Activated T-helper 2 cell treated with anti-CD3 and anti-CD28 coated beads, Interferon-gamma antibody, Interleukin-2, Interleukin-4, amounts not matched to agents 10 μg/mL and 5 μg/mL and 100 μg/mL, durations not matched to agents 14 hours and 24 hours and 36 hours (primary cell): Measurements from ENCODE around the gene TNPO3. TPM values are rescaled to one million over a fixed set of nuclear protein-coding genes. Genes with fewer than 3 reads are reported as not detected.
"Not testable (repeated sequence)": the region's sequence is repeated elsewhere in the genome, so short reads cannot be mapped to it uniquely, and the experiment has no call there.

Experiments
- DNase-seq: peaks from one replicate; pipeline ENCODE4 v3.0.0; 2021; ENCODE audit warnings: low spot score
- H3K27ac Mint-ChIP-seq: one replicate; pipeline ENCODE4 v1.8.0; 2021; ENCODE audit warnings: mixed read lengths
- H3K27me3 Mint-ChIP-seq: one replicate; pipeline ENCODE4 v1.8.0; 2021; ENCODE audit warnings: low read depth, mixed read lengths
- H3K36me3 Mint-ChIP-seq: one replicate; pipeline ENCODE4 v1.8.0; 2021; ENCODE audit warnings: low read depth, mixed read lengths
- H3K4me1 Mint-ChIP-seq: one replicate; pipeline ENCODE4 v1.8.0; 2021; ENCODE audit warnings: low read depth, mixed read lengths
- H3K4me3 Mint-ChIP-seq: one replicate; pipeline ENCODE4 v1.8.0; 2021; ENCODE audit warnings: low read depth, mild to moderate bottlenecking, moderate library complexity, mixed read lengths
- H3K9me3 Mint-ChIP-seq: one replicate; pipeline ENCODE4 v1.8.0; 2021; ENCODE audit warnings: mixed read lengths
- intact Hi-C: fragments of 100-400 bp; cut with micrococcal nuclease; formaldehyde crosslinking; loops from one replicate; pipeline ENCODE4 v1.15.1; 2023
- total RNA-seq: library from RNA; stranded (reverse); gene quantifications from 2 replicates; pipeline ENCODE4 v1.2.3, GENCODE V29; 2022

Gene TNPO3
- total RNA-seq, 1 donor from 2014 or later = 53.7 TPM

DNA sequence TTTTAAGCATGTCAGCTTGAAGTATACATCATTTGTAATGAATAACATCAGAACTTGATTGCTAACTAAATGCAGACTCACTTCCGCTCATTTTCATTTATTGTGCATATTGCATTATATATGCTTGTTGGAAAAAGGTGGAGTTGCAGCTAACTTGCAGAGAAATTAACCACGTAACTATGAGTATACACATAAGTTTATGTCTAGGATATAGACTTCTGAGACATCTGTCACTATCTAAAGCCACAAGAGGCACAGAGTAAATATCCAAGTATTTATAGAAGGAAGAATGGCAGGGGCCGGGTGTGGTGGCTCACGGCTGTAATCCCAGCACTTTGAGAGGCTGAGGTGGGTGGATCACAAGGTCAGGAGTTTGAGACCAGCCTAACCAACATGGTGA, 47.3 kb downstream of the TNPO3 start:
- no peak for DNase-seq
- intact Hi-C loops = loop anchor here (5.0 kb wide), 1 partner anchor 80 kb away; no protein-coding TSS in a partner anchor
- peaks cover 26% of the 10 kb centered on the region for H3K4me1 Mint-ChIP-seq
- H3K9me3 Mint-ChIP-seq = no peaks in the 10 kb centered on the region
- H3K36me3 Mint-ChIP-seq = peaks cover 68% of the 10 kb centered on the region
- H3K4me3 Mint-ChIP-seq = no peak overlapping the region
- H3K27ac Mint-ChIP-seq = no peak overlapping the region
- H3K27me3 Mint-ChIP-seq = no peaks in the 10 kb centered on the region

- no peaks in the 10 kb centered on the region for H3K9me3 Mint-ChIP-seq
- peaks cover 26% of the 10 kb centered on the region for H3K4me1 Mint-ChIP-seq
- H3K36me3 Mint-ChIP-seq = peaks cover 75% of the 10 kb centered on the region
- H3K4me3 Mint-ChIP-seq = no peak overlapping the region
- H3K27me3 Mint-ChIP-seq = no peaks in the 10 kb centered on the region
- intact Hi-C loops = loop anchor here (5.0 kb wide), 1 partner anchor 80 kb away; no protein-coding TSS in a partner anchor
- DNase-seq = no peak
- H3K27ac Mint-ChIP-seq = no peak overlapping the region
Observed at GRCh38 chr7:129006636-129007414, 48.1 kb downstream of the TNPO3 start.

GRCh38 chr7:129005186-129005585, 49.7 kb downstream of the TNPO3 start:
- H3K4me3 Mint-ChIP-seq = no peak overlapping the region
- DNase-seq = no peak
- H3K4me1 Mint-ChIP-seq = peaks cover 20% of the 10 kb centered on the region
- no peaks in the 10 kb centered on the region for H3K9me3 Mint-ChIP-seq
- H3K36me3 Mint-ChIP-seq = peaks cover 76% of the 10 kb centered on the region
- H3K27me3 Mint-ChIP-seq = no peaks in the 10 kb centered on the region
- no peak overlapping the region for H3K27ac Mint-ChIP-seq
- intact Hi-C loops = loop anchor here (5.0 kb wide), 1 partner anchor 82 kb away; no protein-coding TSS in a partner anchor

- intact Hi-C loops = no loop called here
- Mint-ChIP-seq H3K4me3 (no peak overlapping the region), H3K4me1 (no peaks in the 10 kb centered on the region), H3K9me3 (no peaks in the 10 kb centered on the region), H3K27me3 (no peaks in the 10 kb centered on the region), H3K27ac (no peak overlapping the region), H3K36me3 (peaks cover 52% of the 10 kb centered on the region)
- no peak for DNase-seq
Observed at GRCh38 chr7:128997181-128997580, 57.7 kb downstream of the TNPO3 start.

- H3K4me3 Mint-ChIP-seq, H3K9me3 Mint-ChIP-seq, H3K4me1 Mint-ChIP-seq, H3K27ac Mint-ChIP-seq, DNase-seq, intact Hi-C loops, H3K27me3 Mint-ChIP-seq: not testable (repeated sequence)
- peaks cover 50% of the 10 kb centered on the region for H3K36me3 Mint-ChIP-seq
Observed at GRCh38 chr7:128994560-128994959, 60.4 kb downstream of the TNPO3 start.

- peaks cover 53% of the 10 kb centered on the region for H3K36me3 Mint-ChIP-seq
- H3K4me1 Mint-ChIP-seq = no peaks in the 10 kb centered on the region
- no peak overlapping the region for H3K27ac Mint-ChIP-seq
- no peak for DNase-seq
- H3K27me3 Mint-ChIP-seq = no peaks in the 10 kb centered on the region
- no peak overlapping the region for H3K4me3 Mint-ChIP-seq
- intact Hi-C loops = no loop called here
- no peaks in the 10 kb centered on the region for H3K9me3 Mint-ChIP-seq
Observed at GRCh38 chr7:128993419-128993818, 61.5 kb downstream of the TNPO3 start.

- Mint-ChIP-seq H3K4me1 (no peaks in the 10 kb centered on the region), H3K27me3 (no peaks in the 10 kb centered on the region), H3K36me3 (peaks cover 57% of the 10 kb centered on the region), H3K4me3 (no peak overlapping the region), H3K27ac (no peak overlapping the region), H3K9me3 (no peaks in the 10 kb centered on the region)
- DNase-seq = no peak
- intact Hi-C loops = no loop called here
Observed at GRCh38 chr7:128989961-128990360, 65.0 kb downstream of the TNPO3 start.

DNA sequence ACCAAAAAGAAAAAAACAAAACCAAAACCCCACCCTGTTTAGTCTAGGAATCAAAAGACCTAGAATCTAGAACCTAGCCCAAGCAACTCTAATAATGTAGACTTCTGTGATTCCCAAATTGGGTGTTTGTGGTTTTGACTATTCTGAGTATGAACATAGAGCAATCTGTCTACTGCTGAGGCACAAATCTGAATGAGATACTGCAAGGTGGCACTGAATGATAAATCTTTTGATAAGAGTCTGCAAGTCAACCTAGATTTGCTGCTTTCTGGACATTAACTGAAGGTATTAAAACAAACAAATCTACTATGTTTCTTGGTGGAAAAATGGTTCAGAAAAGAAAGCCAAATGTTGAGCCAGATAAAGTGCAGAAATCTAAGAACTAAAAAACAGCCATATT, 66.5 kb downstream of the TNPO3 start:
- intact Hi-C loops = no loop called here
- peaks cover 61% of the 10 kb centered on the region for H3K36me3 Mint-ChIP-seq
- H3K9me3 Mint-ChIP-seq = no peaks in the 10 kb centered on the region
- no peaks in the 10 kb centered on the region for H3K27me3 Mint-ChIP-seq
- no peak for DNase-seq
- H3K4me1 Mint-ChIP-seq = no peaks in the 10 kb centered on the region
- H3K27ac Mint-ChIP-seq = no peak overlapping the region
- H3K4me3 Mint-ChIP-seq = no peak overlapping the region

DNA sequence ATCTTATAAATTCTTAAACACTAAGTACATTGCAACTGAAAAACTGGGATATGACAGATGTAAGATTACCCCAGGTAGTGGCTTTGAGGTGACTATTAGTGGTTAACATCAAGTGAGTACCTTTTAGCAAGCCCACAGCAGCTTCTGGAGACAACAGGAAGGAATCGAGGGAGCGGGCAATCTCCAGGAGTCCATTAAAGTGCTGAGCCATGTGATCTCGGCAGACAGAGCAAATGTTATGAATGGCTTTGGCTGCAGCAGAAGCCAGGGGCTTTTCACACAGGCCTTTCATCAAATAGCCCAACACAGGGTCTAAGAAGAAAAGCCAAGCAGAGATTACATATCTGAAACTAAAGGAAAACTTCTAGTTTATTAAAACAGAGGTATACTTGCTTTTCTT, 68.3 kb downstream of the TNPO3 start:
- Mint-ChIP-seq H3K4me3 (no peak overlapping the region), H3K36me3 (peaks cover 68% of the 10 kb centered on the region), H3K4me1 (no peaks in the 10 kb centered on the region), H3K27ac (no peak overlapping the region), H3K9me3 (no peaks in the 10 kb centered on the region), H3K27me3 (no peaks in the 10 kb centered on the region)
- DNase-seq = no peak
- intact Hi-C loops = no loop called here

GRCh38 chr7:128985660-128986059, 69.3 kb downstream of the TNPO3 start:
- intact Hi-C loops = no loop called here
- H3K36me3 Mint-ChIP-seq = peaks cover 66% of the 10 kb centered on the region
- no peaks in the 10 kb centered on the region for H3K4me1 Mint-ChIP-seq
- DNase-seq = no peak
- H3K27me3 Mint-ChIP-seq = no peaks in the 10 kb centered on the region
- no peak overlapping the region for H3K4me3 Mint-ChIP-seq
- no peak overlapping the region for H3K27ac Mint-ChIP-seq
- no peaks in the 10 kb centered on the region for H3K9me3 Mint-ChIP-seq

GRCh38 chr7:128982105-128982504, 72.8 kb downstream of the TNPO3 start:
- Mint-ChIP-seq H3K27ac (no peak overlapping the region), H3K4me1 (no peaks in the 10 kb centered on the region), H3K9me3 (no peaks in the 10 kb centered on the region), H3K27me3 (no peaks in the 10 kb centered on the region), H3K4me3 (no peak overlapping the region), H3K36me3 (peaks cover 76% of the 10 kb centered on the region)
- no peak for DNase-seq
- intact Hi-C loops = no loop called here

DNA sequence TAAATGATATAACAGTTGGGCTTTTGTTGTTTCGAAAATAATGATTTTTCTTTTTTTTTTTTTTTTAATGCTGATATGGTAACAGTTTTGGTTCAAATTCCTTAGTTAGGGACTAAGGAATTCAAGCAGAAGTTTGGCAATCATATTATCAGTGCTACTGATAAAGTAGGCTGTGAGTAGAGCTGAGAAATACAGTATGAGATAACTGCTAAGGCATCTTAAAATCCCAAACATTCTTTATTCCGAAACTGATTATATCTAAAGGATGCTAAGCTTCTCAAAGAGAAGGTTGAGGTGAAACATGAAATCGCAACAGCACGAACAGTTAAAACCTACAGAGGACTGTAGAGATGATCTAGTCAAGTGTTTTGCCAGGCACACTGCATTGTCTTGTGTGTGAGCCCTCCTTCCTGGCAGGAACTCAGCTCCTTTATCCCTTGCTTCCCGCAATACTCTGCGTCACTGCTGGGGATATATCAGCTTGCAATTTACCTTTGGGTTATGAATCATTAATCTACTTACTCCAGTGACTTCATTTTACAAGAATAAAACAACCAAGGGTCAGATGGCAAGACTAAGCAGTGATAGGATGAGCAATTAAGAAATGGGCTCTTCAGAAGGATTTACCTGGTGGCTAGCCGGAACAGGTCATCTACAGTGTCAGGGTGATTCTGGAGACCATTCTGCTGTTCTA, 80.5 kb downstream of the TNPO3 start:
- intact Hi-C loops = no loop called here
- DNase-seq = no peak
- no peak overlapping the region for H3K4me3 Mint-ChIP-seq
- H3K27ac Mint-ChIP-seq = no peak overlapping the region
- H3K4me1 Mint-ChIP-seq = no peaks in the 10 kb centered on the region
- no peaks in the 10 kb centered on the region for H3K9me3 Mint-ChIP-seq
- H3K36me3 Mint-ChIP-seq = peaks cover 72% of the 10 kb centered on the region
- H3K27me3 Mint-ChIP-seq = no peaks in the 10 kb centered on the region

DNA sequence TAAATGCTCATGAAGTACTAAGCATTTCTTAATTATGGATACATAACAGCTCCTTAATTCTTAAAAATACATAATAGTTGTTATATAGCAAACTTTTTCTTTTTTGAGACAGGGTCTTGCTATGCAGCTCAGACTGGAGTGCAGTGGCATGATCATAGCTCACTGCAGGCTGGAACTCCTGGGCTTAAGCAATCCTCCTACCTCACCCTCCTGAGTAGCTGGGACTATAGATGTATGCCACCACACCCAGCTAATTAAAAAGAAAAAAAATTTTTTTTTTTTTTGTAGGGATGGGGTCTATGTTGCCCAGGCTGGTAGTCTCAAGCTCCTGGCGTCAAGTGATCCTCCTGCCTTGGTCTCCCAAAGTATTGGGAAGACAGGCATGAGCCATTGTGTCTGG, 86.3 kb downstream of the TNPO3 start:
- H3K4me1 Mint-ChIP-seq = peaks cover 8% of the 10 kb centered on the region
- DNase-seq = no peak
- intact Hi-C loops = no loop called here
- H3K4me3 Mint-ChIP-seq = no peak overlapping the region
- no peak overlapping the region for H3K27ac Mint-ChIP-seq
- H3K27me3 Mint-ChIP-seq = no peaks in the 10 kb centered on the region
- no peaks in the 10 kb centered on the region for H3K9me3 Mint-ChIP-seq
- peaks cover 68% of the 10 kb centered on the region for H3K36me3 Mint-ChIP-seq
